ENCODE results near the gene FER1L5.

The FER1L5 gene

DNA sequence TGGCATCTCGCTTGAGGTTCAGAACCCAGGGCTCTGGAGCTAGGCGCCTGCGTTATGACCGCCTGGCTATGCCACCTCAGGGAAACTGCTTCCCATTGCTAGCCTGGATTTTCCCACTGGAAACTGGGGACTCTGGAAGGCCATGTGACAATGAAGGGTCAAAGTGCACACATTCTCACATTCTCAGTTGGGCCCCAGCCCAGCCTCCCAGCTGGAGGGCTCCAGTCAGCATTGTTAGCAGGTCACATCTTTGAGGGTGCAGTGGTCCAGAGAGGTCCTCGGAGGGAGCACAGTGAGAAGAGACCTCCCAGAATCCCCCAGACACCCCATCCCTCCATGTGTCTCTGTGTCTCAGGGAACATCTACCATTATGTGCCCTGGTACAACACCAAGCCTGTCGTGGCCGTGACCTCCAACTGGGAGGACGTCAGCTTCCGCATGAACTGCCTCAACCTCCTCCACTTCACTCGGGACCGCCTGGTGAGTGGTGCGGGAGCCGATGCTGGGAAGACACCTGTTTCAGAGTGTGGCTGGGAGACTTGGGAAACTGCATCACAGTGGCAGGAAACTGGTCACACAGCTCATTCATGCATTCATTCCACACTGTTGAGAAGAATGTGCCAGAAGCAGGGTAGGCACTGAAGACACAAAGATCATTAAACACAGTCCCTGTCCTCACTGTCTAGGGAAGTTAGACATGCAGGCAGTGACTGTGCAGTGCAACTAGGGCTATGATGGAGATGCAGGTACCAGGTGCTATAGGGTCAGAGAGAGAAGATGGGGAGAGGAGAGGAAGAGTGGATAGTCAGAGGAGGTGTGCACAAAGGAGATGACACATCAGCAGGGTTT is 41.6 kb downstream of the FER1L5 start:
- no peak for DNase-seq

DNA sequence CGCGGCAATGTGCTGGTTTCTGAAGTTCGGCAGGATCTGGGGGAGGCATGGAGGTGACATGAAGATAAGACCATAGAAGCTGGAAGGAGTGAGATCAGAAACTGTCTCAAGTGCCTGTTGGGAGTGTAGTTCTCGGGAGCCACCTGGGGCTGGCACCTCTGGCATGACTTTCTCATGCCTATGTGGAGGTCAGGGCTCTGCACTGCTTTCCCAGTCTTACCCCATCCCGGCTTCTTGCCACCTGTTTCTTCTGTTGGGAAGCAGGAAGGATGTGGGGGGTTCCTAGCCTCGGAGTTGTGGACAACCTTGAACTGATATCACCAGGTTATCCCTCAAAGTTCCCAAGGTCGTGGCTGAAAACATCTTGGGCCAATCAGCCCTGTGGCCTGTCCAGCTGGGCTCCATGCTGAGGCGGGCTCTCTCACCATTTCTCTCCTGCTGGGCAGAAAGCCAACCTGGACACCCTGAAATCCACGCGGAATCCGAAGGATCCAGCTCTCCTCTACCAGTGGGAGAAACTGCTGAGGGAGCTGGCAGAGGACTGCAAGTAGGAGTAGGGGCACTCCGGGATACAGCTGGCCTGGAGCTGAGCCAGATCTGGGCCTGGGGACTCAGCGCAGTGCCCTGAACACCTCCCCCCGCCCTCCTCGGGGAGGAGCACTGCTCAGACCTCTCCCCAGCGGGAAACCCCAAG is 42.5 kb downstream of the FER1L5 start:
- DNase-seq, result no peak

DNA sequence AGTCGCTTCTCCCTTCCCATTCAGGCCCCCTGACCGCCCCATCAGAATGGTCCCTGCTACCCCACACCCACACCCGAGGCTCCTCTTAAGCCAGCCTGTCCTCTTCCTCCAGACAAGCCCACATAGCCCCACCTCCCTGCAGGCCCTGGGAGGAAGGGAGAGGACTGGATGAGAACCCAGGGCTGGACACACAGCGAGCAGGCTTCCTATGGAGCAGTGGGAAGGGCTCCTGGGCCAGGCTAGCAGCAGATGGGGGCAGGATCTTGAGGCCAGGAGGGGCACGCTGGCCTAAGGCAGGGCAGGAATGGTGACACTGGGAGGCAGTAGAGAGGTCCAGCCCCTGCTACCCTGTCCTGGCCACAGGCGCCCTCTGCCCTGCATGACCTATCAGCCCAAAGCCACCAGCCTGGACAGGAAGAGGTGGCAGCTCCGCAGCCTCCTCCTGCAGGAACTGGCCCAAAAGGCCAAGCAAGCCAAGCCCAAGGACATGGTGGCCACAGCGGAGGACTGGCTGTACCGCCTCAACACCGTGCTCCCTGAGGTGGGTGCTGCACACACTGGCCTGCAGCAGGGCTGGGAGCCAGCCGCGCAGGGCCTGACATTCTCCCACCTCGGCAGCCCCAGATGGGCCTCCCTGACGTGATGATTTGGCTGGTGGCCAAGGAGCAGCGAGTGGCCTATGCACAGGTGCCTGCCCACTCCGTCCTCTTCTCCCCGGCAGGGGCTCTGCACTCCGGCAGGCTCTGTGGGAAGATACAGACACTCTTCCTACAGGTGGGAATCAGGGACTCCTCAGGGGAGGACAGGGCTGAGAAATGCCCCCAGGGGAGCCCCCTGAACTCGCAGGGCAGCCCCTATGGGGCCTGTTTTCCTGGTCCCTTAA is 43.3 kb downstream of the FER1L5 start:
- no peak for DNase-seq

DNA sequence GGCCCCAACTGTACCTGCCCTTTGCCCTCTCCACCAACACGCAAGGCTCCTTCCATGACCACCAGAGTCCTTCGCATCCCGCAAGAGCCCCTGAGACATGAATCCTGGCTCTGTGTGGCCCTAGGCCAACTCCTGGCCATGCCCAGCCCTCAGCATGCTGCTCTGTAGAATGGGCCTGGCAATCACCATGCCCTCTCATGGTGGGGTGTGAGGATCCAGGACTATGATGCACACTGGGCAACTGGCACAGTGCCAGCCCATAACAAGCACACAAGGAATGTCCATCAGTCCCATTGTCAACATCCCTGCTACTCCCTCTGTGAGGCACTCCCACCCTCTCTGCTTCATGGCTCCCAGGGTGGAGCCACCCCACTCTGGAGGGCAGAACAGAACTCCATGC is 44.7 kb downstream of the FER1L5 start:
- DNase-seq, result no peak

DNA sequence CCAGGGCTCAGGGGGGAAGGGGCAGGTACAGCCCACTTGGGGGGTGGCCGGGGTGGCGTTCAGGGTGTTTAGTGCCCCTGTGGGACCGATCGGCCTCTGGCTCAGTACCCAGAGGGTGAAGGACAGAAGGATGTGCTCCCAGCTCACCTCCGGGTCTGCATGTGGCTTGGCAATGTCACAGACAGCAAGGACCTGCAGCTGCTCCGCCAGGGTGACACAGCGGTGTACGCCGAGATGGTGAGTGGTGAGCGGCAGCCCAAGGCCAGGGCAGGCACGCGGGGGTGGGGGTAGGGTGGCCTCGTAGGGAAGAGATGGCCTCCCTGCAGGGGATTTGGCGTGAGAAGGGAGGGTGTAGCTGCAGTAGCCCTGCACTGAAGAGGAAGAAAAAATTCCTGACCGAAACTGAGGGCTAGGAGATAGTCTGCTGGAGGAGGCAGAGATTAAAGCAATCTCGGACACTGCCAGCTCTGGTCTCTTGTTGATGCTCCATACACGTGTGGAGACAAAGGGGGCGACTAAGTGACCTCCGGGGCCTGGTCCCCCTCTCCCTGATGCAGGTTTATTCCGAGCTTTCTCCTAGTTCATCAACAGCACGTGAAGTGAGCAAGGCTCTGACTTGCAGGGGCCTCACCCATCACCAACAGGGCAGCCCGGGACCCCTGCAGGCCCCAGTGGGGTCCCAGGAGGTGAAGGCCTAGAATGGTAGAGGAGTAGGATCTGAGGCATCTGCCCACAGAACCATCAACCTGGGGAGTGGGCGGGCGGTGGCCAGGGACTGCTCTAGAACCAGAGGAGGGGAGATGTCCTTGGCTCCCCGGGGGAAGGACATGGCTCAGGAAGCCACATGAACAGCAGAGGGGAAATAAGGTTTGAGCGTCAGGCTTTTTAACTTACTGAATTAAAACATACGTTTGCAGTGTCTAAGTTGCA is 45.4 kb downstream of the FER1L5 start:
- DNase-seq, result no peak

DNA sequence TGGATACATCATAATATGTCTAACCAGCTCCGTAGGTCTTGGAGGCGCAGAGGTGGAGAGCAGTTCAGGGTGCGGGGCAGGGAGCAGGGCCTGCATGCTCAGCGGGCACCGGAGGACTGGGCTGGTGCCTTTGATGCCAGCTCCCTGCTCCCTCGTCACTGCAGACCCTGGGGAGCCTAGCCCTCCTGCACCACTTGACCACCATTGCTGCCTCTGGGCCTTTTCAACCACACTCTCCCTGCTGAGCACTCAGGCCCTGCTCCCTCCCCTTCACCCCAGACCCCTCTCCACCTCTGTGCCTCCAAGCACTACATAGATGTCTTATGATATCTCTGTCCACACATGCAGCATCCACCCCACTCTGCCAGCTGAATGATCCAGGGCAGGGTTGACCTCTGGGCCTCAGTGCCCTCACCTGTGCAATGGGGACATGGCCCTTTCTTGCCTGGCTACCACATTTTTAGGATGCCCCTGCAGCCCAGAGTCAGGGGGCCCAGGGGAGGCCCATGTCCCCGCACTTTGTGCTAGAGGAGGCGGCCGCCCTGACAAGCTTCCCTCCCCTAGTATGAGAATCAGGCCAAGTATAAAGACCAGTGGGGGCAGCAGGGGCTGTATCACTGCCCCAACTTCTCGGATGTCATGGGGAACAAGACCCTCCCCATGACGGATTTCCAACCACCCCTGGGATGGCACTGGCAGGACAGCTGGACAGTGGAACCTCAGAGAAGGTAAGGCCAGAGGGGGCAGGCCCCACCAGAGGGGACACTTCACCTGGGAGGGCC is 46.3 kb downstream of the FER1L5 start:
- DNase-seq, result no peak

DNA sequence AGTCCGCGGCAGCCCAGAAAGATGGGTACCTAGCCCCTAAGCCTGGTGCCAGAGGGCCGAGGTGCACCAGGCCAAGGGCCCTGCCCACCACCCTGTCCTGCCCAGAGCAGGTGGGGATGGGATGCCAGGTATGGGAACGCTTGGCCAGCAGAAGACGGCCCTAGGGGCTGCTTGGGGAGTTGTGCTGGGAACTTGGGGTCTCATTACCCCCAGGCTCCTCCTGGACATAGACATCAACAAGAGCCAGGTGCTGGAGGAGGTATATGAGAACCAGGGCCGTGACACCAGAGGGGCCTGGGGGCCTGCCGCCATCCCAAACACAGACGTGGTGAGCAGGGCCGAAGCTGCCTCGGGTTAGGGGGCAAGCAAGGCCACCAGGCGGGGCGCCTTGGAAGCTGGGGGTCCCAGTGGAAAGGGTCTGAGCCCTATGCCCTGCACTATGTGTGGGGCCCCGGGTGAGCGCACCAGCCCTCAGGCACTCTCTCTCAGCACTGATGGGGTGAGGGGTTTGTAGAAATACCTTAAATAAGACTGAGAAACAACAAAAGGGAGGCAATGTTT is 46.9 kb downstream of the FER1L5 start:
- no peak for DNase-seq

DNA sequence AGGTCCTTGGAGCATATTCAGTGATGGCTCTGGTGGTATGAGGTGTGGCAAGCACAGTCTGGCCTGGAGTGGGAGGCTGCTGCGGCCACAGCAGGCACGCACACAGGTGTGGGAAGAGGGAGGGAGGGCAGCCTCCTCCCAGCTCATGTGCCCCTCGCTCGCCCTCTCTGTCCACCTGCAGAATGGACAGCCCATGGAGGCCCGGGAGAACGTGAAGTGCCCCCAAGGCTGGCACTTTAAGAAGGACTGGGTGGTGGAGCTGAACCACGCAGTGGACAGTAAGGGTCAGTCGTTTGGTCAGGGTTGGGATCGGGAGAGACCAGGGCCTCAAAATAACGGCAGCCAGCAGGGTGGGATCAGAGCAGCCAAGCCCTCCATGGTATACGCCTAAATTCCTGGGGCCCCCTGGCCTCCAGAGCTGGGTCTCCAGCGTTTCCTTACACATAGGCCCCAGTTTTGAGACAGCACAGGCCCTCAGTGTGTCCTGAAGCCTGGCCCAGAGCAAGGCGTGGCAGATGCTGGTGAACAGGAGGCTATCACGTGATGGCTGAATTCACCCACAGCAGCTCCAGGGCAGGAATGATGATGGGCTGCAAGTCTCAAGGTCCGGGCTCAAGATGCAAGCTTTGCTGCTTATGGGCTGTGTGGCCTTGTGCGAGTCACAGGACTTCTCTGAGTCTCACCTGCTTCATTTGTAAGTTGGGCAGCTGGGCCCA is 47.9 kb downstream of the FER1L5 start:
- DNase-seq, result no peak

DNA sequence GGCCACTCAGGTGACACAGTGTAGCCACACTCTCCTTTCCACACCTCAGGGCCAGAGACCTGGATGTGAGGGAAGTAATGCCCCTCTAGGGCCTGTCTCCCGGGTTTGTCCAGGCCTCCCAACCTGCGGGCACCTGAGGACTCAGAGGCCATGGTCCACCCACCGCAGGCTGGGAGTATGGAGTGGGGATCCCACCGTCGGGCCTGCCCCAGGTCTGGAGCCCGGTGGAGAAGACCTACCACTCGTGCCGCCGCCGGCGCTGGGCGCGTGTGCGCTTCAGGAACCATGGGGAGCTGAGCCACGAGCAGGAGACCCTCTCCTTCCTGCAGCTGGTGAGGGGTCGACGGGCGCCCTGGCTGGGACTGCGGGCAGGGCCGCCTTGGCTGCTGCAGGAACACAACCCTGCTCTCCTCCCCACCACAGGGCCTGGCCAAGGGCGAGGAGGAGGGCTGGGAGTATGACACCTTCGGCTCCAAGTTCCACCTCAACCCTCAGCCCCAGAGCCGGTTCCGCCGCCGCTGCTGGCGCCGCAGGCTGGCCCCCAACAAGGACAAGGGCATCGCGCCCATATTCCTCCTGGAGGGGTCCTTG is 48.6 kb downstream of the FER1L5 start:
- DNase-seq, result no peak

DNA sequence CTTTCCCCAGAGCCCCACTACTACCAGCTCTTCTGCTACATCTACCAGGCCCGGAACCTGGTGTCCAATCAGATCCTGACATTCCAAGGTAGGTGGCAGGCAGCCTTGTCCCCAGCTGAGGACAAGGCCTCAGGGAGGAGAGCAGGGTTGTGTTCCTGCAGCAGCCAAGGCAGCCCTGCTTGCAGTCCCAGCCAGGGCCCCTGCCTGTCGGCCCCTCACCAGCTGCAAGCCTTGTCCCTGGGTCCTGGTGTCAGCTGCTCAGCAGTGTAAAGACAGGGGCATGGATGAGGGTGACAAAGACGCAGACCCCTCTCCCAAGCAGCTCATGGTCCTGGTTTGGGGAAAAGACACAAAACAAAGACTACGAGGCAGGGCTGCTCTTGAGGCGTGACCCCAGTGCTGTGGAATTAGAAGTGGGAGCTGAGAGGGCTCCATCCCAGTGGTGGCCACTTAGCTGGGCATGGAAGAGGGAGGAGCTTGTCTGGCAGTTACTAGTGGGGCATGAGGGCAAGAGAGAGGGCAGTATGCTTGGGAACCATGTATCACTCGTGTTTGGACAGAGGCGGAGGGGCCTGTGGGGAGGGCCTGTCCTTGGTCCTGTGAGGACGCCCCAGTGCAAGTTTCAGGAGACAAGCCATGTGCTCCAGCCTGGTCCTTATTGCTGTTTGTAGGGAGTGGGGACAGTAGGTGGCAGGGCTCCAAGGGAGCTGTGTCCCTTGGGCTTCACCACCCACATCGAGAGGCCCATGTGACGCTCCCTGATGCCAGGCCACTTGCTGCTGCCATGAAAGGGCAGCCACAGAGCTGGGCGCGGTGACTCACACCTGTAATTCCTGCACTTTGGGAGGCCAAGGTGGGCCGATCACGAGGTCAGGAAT is 49.8 kb downstream of the FER1L5 start:
- DNase-seq, result no peak

DNA sequence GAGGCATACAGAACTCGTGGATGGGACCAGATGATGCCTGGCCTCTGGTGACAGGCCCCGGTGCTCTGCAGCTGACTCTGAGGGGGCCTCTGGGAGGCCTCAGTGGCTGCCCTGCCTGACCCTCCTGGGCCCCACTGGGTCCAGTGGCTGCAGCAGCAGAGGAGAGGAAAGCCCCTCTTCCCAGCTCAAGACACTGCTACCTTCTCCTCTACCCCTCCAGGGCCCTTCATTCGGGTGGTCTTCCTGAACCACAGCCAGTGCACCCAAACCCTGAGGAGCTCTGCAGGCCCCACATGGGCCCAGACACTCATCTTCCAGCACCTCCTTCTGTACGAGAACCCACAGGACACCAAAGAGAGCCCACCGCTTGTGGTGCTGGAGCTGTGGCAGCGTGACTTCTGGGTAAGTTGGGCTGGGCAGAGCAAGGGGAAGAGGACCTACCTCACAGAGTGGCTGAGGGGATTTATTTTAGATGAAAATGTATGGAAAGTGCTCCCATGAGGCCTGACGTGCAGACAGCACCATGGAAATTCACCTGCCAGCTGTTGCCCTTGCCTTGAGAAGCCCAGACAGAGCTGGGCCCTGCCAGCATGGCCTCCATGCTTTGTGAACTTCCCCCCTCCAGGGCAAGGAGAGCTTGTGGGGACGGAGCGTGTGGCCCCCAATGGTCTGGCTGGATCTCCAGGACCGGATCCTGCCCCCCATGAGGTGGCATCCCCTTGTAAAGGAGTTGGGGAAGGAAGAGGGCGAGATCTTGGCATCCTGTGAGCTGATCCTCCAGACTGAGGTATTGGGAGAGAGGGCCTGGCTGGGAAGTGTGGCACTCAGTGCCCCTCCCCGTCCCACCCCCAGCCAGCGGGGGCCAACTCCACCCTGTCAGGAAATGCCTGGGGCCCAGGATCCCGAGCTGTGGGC is 51.0 kb downstream of the FER1L5 start:
- no peak for DNase-seq

DNA sequence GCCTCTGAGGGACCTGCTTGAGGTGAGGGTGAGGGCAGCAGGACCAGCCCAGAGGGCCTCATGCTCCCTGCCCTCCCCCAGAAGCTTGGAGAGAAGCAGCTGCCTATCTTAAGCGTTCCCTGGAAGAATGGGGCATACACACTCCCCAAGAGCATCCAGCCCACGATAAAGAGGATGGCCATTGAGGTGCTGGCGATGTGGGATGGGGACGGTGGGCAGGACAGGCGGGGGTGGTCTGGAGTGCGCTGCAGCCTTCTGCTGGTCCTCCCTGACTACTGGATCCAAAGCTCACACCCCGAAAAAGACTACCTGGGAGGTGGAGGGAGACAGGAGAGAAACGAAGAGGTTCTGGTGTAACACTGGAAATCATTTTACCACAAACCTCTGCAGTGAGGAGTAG is 51.7 kb downstream of the FER1L5 start:
- no peak for DNase-seq

DNA sequence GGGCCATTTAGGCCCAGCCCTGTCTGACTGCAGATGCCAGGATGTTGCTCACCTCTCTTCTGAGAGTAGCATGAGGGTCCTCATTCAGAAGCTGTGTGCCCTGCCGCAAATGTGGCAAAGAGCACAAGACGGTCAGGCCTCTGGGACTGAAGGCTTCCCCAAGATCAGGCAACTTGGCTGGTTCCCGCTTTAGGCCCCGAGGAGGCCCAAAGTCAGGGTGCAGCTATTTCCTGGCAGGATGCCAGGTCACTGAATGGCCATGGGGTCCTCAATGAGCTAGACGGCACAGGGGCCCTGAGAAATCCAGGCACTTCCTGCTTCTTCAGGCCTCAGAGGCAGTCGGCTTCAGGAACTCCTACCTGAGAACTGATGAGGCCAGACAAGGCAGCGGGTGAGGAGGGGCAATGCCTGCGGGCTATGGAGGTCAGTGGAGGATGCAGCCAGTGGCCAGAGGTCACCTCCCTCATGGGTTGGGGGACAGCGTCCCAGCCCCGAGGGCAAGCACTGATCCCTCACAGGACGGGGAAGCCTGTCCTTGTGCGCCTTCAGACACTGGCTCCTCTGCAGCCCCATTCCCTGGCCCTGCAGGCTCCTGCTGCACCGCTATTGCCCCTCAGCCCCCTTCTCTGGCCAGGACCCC is 52.4 kb downstream of the FER1L5 start:
- DNase-seq, result no peak

DNA sequence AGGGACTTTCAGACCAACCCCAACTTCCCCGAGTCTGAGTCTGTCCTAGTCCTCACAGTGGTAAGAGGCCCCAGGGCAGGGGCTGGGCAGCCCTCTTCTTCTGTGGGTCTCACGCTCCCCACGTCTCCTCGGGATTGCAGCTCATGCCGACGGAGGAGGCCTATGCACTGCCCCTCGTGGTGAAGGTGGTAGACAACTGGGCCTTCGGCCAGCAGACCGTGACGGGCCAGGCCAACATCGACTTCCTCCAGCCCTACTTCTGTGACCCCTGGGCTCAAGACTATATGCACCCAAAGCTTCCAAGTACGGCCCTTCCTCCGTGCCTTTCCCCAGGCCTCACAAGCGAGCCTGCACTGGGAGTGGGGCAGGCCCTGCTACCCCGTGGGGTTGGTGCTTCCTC is 53.0 kb downstream of the FER1L5 start:
- DNase-seq, result no peak

DNA sequence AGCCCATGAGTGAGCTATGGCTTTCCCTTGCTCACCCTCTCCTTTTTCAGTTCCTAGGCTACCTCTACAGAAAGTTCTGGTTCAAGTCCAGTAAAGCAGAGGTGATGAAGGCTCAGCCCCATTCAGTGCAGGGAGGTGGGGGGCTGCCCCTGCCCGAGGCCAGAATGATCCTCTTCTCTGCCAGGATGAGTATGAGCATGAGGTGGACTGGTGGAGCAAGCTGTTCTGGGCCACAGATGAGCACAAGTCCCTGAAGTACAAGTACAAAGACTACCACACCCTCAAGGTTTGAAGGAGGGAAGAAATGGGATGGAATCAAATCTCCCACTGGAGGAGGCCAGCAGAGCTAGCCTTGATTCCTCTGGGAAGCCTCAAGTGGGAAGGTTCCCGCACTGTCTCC is 54.9 kb downstream of the FER1L5 start:
- DNase-seq, result no peak

DNA sequence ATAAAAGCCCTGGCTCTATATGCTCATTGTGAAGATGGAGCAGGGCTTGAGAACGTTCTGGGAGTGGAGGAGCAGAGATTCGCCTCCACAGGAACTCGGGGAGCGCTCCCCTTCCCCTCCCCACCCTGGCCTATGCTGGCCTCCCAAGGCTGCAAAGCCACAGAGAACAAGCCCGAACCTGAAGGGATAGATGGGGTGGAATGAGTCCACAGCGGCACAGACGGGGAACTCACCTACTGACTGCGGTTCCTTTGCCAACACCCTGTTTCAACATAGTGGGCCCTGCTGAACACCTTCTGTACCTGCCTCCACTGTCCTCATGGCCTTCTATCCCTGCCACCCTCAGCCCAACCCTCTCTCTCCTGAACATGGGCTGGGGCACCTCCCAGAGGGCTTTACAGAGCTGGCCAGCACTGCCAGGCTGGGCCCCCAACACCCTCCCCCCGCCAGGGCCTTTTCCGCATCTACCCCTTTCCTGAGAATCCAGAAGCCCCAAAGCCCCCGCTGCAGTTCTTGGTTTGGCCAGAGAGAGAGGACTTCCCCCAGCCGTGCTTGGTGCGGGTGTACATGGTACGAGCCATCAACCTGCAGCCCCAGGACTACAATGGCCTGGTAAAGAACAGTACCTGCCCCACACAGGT is 55.8 kb downstream of the FER1L5 start:
- DNase-seq, result no peak

DNA sequence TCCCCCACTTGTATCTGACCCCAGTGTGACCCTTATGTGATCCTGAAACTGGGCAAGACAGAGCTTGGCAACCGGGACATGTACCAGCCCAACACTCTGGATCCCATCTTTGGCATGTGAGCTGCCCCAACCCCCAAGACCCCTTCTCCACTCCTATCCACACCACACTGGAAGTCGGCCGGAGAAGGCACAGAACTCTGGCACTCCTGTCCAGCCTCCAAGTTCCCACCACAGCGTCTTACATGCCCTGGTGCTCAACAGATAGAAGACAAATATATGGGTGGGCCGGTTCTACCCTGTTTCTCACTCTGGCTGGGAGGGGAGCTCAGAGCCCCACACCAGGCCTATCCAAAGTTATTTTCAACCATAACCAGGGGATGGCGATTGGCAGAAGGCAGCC is 56.5 kb downstream of the FER1L5 start:
- DNase-seq, result no peak

All from activated T-cell treated with anti-CD3 and anti-CD28 coated beads, Interleukin-2, amount 50 U/mL, for 48 hours (primary cell).